Midbrain (tissue), 1 donor: ENCODE measurements around the gene MAB21L1.
A peak's percentile ranks its signal among the peaks of the same experiment; 100 is the strongest.

ENCODE experiments used
- DNase-seq: peaks from one replicate; lab custom pipeline; 2025; lab: John Stamatoyannopoulos, UW

Gene MAB21L1

DNA sequence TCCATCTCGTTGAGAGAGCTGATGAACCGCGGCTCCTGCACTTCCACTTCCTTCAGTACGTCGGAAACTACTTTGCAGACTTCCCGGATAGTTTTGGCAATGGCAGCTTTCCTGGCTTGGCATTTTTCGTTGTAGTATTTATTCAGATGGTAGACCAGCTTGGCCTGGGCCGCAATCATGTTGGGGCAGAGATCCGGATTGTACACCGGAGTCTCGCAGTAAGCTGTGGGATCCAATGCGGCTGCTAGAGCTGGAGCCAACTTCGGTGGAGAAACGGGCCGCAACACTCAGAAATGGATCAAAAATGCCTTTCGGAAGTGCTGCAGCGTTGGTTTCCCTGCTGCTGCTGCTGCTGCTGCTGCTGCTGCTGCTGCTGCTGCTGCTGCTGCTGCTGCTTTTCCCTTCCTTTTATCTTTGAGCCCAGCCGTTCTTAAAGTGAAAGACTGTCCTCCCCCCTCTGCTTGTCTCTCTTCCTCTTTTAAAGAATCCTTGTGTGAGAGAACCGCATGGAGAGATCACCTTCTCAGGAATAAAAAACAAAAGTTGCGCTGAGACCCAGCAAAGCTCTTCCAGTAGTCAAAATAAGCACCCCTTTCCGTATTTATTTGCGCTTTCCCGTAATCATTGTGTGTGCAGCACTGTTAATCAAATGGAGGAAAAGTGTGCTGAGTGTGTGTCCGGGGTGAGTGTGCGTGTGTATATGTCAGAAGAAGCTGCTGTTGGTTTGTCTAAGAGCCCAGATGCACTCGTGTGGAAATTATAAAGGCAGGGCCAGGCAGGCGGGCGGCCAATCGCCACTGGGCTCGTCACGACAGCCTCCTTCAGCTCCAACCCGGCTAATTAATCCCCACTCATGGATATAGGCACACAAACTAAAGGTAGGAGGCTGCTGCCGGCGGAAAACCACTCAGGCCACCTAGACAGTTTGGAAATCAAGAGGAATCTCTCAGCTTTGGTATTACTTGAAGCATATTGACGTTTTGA lies at the start of gene MAB21L1:
Gene MAB21L1, minus strand, starts transcription at position 730 of the 984 bp plus-strand sequence. Its CDS starts 551 bp downstream, at position 179.
- DNase-seq, result peak; percentile 70

GRCh38 chr13:35524171-35524570 lies 47.7 kb upstream of the MAB21L1 start:
- no peak for DNase-seq

DNA sequence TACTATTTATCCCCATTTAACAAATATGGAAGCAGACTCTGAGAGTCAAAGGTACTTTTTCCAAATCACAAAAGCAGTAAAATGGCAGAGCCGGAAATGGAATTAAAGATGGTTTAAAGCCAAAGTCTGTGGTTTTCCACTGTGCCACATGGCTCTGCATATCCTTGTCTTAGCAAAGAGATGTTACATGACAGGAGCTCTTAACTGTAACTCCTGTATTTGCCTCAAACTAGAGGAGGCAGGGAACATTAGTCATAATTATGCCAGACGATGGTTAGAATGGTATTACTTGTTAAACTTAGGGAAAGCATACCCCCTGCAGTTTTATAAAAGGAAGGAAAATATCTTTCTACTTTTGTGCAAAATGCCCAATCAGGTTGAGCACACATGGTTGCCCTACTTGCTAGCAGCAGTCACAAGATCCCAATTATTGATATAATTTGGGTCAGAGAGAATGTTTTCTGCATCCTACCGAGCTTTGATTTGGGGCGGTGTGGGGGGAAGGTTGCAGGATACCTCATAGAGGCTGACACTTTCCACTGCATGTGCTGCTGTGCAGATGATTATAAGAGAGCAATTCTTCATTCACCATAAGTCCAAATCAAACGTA lies 42.0 kb upstream of the MAB21L1 start:
- no peak for DNase-seq

DNA sequence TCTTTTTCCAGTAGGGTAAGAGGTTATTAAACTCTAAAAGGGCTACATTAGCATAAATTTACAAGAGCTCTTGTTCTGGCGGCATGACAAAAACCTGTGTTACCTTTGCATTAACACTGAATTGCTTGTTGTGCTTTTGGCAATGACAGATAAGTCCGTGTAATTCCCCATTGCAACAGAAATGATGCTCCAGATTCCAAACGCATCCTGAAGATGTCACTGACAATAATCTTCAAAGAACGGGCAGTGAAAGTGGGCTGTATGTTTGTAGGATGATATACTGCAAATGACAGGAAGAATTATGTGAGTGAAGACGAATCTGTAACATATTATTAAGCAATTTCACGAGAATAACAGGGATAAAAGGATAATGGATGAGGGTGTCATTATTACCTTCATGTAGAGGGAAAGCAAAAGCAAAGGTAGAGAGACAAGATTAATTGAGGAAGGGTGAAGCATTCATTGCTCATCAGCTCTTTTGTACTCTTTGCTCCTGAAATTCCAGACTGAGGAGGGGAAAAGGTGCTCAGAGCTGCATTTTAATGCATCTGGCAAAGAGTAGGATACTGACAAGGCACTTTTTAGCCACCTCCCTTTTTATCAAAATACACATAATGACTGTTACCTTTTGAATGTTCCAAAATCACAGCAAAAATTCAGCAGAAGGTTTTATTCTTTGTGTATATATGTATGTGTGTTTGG lies 38.5 kb upstream of the MAB21L1 start:
- DNase-seq, result no peak

GRCh38 chr13:35514061-35514477 lies 37.6 kb upstream of the MAB21L1 start:
- no peak for DNase-seq

DNA sequence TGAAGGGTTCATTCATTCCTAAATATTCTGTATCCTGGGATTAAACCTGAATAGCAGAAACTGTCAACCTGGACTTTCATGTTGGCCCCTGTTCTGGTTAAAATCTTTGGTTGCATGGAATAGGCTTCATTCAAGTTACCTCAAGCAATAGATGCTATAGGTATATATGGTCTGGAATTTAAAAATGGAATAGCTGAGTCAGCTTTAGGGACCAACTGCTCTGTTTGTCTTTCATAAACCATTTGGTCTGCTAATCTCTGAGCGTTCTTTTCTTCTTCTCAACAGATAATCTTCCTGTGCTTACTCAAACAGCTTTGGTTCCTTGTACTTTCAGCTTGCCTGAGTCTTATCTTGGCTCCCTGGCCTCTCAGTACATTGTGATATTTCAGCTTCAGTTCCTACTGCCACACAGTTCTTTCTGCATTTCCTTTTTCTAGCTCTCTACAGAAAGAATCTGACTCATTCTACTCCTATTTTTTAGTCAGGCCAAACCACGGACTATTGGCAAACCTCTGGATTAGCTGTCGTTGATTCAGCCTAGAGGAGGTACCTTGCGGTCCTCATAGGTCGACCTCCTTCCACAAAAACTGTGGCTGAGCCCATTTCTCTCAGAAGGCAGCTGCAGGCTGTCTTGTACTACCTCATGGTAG lies 35.9 kb upstream of the MAB21L1 start:
- no peak for DNase-seq

DNA sequence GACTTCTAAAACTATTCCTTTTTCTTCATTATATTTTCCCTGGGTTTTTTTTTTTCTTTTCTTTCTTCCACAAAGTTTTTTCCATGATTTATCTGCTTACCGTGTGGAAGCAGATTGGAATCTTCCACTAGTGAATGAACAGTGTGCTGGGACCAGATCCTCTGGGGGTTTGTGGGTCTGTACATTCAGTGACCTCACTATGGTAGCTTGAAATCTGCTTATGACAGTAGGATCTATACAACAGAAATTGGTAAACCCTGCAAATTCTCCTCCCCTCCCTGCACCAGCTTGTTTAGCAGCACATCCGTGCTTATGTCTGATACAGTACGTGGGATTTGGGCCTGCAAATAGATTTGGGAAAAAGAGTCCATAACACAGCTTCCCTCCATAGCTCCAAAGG lies 26.0 kb upstream of the MAB21L1 start:
- DNase-seq, result no peak

DNA sequence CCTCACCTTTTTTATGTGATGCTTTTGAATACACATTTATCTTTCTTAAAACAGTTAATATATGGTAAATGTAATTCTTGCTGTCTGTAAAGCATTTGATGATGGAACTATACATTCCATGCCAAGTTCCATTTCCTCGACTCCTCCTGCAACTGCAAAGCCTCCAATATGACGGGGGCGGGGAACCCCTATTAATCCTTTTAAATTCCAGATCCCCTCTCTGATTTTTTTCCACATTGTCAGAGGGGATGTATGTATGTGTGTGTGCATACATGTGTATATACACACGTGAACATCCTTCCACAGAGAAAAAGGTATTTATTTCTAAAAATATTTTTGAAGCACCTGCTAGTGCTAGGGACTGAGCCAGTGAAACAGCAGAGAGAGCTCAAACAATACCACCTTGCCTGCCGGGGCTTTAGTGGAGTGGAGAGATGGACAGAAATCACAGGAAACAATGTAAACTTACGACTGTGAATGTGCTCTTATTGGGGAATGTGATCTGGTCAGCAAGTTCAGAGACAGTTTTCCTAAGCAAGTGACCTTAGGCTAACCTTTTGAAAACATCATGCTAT lies 25.3 kb upstream of the MAB21L1 start:
- no peak for DNase-seq

DNA sequence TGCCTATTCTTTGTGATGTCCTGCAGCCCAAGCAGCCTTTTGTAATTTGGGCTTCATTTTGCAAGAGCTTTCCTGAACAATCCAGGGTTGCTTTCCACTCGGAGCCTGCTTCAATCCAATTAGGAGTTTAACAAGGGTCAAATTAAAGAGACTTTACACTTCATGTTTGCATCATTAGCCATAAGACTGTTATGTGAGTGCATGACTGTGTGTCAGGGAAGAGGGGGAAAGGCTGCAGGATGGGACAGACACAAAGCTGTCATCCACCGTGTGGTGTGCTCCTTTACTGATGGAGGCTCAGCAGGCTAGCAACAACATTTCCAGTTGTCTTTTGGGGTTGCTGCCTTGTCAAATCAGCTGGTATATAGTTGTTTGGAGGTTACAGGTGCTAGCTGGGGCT lies 23.7 kb upstream of the MAB21L1 start:
- DNase-seq, result no peak

- DNase-seq, result no peak
These were observed 23.2 kb upstream of the MAB21L1 start for GRCh38 chr13:35499676-35500075.

DNA sequence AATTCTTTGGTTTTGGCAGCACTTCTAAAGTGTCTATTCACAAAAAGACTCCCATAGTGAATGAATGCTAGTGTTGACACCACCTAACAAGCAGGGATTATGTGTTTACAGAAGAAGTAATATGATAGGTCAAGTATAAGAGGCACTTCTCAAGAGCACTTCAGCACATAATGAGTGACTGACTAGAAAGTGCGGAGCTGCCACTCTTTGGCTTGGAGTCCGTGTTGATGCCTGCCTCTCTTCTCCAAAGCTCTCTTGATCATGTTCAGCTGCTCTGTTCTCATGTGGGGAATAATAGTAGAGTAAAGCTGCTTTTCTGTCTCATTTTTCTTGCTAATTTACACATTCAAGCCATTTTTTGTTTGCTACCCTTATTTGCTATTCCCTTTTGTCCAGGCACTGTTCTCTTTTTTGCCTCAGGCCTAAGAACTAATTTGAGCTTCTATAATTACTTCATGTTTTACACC lies 22.7 kb upstream of the MAB21L1 start:
- DNase-seq, result peak; percentile 10

- DNase-seq, result no peak
These were observed 21.7 kb upstream of the MAB21L1 start for GRCh38 chr13:35498231-35498630.

GRCh38 chr13:35496761-35497386 lies 20.4 kb upstream of the MAB21L1 start:
- no peak for DNase-seq

GRCh38 chr13:35496006-35496405 lies 19.5 kb upstream of the MAB21L1 start:
- DNase-seq, result no peak

DNA sequence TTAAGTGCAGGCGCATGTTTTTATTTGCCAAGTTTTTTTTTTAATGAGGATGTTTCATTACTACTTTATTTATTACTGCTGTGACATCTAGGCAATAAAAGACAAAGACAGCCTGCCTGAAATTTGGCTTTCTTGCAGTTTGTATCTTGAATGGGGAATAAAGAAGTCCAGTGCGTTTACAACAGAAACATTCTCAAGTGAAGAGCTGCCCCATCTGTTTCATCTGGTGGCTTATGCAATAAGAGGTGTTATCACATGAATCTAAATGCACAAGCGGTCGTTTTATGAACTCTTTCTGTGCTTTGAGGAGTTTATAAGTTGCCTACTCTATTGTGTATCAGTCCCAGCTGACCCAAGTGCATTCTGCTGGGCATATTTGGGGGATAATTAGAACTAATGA lies 12.6 kb upstream of the MAB21L1 start:
- DNase-seq, result no peak

GRCh38 chr13:35485424-35485823 lies 8.9 kb upstream of the MAB21L1 start:
- no peak for DNase-seq

GRCh38 chr13:35484384-35484783 lies 7.9 kb upstream of the MAB21L1 start:
- no peak for DNase-seq

DNA sequence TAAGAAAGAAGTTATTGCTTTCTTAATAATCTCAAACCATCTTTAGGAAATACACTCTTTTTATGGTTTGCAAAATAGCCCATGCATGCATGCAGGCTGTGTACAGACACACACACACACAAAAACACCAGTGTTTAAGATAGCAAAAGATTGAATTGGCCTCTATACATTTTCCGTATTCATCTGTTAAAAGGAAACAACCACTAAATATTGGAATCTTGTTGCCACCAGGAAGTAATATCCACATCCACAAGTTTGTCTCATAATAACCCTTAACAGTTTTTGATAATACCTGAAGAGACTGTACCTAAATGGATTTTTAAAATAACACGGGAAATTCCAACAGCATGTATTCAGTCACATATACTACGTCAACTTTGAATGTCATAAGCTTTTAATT lies 7.3 kb upstream of the MAB21L1 start:
- DNase-seq, result no peak

DNA sequence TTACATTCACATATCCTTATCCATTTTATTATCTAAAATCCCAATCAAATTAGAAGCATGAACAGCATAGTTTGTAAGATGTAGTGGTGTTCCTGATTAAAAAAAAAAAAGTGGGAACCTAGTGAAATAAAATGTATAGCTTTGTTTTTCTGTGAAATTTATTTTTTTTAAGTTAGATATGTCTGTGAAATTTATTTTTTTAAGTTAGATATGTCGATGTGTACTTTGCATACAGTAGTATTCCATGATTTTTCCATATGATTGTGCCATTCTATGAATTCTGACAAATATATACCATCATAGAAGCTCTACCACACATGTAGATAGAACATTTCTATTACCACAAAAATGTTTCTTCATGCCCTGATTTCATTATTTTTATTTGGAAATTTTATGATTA lies 6.0 kb upstream of the MAB21L1 start:
- no peak for DNase-seq

DNA sequence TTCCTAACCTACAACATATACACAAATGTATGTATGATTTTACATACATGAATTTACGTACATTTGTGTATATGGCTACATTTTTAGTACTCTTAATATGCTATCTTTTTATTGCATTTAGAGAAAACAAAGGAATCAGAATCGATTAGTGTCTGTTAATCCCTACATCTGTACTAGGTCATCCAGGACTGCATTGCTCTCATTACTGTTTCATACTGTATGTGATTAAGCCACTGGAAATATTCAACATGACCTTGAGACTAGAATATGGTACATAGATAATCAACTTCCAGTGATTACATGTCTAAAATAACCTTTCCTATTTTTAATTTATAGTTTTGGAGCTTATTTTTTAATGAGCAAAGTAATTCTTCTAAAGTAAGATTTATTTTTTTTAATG lies 5.3 kb upstream of the MAB21L1 start:
- no peak for DNase-seq

- no peak for DNase-seq
These were observed 3.9 kb upstream of the MAB21L1 start for GRCh38 chr13:35480346-35480745.
